ENCODE results near the gene EPHB1. TPM values are rescaled to one million over a fixed set of nuclear protein-coding genes. Genes with fewer than 3 reads are reported as not detected.

EPHB1 gene
- total and polyA plus RNA-seq, 4 donors = 0.23 to 1.7 (median 0.52) TPM

DNA sequence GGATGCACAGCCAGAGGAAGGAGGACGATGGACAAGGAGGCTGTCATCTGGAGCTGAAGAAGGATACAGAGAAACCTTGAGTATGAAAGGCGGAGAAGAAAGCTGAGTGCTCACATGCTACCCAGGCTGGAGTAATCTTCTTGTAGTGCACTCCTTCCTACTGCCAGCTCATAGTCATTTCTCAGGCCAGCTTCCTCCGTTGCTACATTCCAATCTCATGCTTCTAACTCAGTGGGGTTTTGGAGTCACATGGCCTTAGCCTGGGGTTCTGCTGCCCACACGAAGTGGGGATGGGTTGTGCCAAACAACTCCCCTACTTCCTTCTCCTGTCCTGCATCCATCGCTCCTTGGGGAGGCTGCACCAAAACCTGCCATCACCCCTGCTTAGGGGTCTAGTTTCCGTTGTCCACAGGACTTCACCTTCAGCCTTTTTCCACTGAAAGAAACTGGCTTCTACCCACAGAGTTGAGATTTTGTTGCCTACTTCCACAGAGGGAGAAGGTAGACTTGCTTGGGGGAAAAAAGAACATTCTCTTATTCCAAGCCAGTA, 239.9 kb downstream of the EPHB1 start:
- WGBS = 74% methylated on average over 6 of the region's 6 CpGs
- Histone ChIP-seq H3K9me3 (ENCODE audit: control insufficient read depth in 4 of 4, low read length in 3 of 4) (no peaks in the 10 kb centered on the region), H3K4me1 (ENCODE audit: control insufficient read depth in 4 of 4, insufficient read depth in 4 of 4, low read length in 3 of 4) (no peaks in the 10 kb centered on the region), H3K9ac (ENCODE audit: low read depth in 1 of 2, low read length in 2 of 2) (no peak overlapping the region), H3K27ac (ENCODE audit: low read depth in 1 of 2, low read length in 2 of 2) (no peak overlapping the region), H3K36me3 (ENCODE audit: control insufficient read depth in 4 of 4, insufficient read depth in 3 of 4, low read depth in 1 of 4, low read length in 3 of 4) (no peaks in the 10 kb centered on the region), H3K27me3 (ENCODE audit: control insufficient read depth in 4 of 4, insufficient read depth in 4 of 4, low read length in 3 of 4) (no peaks in the 10 kb centered on the region), H3K4me3 (ENCODE audit: low read depth in 1 of 3, low read length in 3 of 3) (no peak overlapping the region)
- TF ChIP-seq TAF1 (conservative IDR thresholded peaks at IDR 0.05) (no peak), FOXA2 (IDR thresholded peaks at IDR 0.05) (no peak), HNF4G (IDR thresholded peaks at IDR 0.05) (no peak), GABPA (IDR thresholded peaks at IDR 0.05 in 1 of 2, conservative IDR thresholded peaks at IDR 0.05 in 1 of 2) (no peak), SP1 (IDR thresholded peaks at IDR 0.05) (no peak), YY1 (IDR thresholded peaks at IDR 0.05) (no peak), HNF4A (conservative IDR thresholded peaks at IDR 0.05) (no peak), EGR1 (IDR thresholded peaks at IDR 0.05; ENCODE audit: low read depth in 2 of 2) (no peak), NR2F2 (IDR thresholded peaks at IDR 0.05) (no peak), FOXA1 (IDR thresholded peaks at IDR 0.05) (no peak), RAD21 (IDR thresholded peaks at IDR 0.05) (no peak), RXRA (IDR thresholded peaks at IDR 0.05) (no peak), JUND (IDR thresholded peaks at IDR 0.05) (no peak)
- TF ChIP-seq, protein P1, sequence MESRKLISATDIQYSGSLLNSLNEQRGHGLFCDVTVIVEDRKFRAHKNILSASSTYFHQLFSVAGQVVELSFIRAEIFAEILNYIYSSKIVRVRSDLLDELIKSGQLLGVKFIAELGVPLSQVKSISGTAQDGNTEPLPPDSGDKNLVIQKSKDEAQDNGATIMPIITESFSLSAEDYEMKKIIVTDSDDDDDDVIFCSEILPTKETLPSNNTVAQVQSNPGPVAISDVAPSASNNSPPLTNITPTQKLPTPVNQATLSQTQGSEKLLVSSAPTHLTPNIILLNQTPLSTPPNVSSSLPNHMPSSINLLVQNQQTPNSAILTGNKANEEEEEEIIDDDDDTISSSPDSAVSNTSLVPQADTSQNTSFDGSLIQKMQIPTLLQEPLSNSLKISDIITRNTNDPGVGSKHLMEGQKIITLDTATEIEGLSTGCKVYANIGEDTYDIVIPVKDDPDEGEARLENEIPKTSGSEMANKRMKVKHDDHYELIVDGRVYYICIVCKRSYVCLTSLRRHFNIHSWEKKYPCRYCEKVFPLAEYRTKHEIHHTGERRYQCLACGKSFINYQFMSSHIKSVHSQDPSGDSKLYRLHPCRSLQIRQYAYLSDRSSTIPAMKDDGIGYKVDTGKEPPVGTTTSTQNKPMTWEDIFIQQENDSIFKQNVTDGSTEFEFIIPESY (IDR thresholded peaks at IDR 0.05) = no peak
- TF ChIP-seq, protein P2, sequence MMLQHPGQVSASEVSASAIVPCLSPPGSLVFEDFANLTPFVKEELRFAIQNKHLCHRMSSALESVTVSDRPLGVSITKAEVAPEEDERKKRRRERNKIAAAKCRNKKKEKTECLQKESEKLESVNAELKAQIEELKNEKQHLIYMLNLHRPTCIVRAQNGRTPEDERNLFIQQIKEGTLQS (IDR thresholded peaks at IDR 0.05) = no peak
- TF ChIP-seq, protein P3, sequence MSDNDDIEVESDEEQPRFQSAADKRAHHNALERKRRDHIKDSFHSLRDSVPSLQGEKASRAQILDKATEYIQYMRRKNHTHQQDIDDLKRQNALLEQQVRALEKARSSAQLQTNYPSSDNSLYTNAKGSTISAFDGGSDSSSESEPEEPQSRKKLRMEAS (IDR thresholded peaks at IDR 0.05) = no peak
- TF ChIP-seq, protein P4, sequence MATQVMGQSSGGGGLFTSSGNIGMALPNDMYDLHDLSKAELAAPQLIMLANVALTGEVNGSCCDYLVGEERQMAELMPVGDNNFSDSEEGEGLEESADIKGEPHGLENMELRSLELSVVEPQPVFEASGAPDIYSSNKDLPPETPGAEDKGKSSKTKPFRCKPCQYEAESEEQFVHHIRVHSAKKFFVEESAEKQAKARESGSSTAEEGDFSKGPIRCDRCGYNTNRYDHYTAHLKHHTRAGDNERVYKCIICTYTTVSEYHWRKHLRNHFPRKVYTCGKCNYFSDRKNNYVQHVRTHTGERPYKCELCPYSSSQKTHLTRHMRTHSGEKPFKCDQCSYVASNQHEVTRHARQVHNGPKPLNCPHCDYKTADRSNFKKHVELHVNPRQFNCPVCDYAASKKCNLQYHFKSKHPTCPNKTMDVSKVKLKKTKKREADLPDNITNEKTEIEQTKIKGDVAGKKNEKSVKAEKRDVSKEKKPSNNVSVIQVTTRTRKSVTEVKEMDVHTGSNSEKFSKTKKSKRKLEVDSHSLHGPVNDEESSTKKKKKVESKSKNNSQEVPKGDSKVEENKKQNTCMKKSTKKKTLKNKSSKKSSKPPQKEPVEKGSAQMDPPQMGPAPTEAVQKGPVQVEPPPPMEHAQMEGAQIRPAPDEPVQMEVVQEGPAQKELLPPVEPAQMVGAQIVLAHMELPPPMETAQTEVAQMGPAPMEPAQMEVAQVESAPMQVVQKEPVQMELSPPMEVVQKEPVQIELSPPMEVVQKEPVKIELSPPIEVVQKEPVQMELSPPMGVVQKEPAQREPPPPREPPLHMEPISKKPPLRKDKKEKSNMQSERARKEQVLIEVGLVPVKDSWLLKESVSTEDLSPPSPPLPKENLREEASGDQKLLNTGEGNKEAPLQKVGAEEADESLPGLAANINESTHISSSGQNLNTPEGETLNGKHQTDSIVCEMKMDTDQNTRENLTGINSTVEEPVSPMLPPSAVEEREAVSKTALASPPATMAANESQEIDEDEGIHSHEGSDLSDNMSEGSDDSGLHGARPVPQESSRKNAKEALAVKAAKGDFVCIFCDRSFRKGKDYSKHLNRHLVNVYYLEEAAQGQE (IDR thresholded peaks at IDR 0.05) = no peak
- TF ChIP-seq, protein P5, sequence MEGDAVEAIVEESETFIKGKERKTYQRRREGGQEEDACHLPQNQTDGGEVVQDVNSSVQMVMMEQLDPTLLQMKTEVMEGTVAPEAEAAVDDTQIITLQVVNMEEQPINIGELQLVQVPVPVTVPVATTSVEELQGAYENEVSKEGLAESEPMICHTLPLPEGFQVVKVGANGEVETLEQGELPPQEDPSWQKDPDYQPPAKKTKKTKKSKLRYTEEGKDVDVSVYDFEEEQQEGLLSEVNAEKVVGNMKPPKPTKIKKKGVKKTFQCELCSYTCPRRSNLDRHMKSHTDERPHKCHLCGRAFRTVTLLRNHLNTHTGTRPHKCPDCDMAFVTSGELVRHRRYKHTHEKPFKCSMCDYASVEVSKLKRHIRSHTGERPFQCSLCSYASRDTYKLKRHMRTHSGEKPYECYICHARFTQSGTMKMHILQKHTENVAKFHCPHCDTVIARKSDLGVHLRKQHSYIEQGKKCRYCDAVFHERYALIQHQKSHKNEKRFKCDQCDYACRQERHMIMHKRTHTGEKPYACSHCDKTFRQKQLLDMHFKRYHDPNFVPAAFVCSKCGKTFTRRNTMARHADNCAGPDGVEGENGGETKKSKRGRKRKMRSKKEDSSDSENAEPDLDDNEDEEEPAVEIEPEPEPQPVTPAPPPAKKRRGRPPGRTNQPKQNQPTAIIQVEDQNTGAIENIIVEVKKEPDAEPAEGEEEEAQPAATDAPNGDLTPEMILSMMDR (IDR thresholded peaks at IDR 0.05; ENCODE audit: low read depth, low read length, missing input control) = no peak
- no peak for DNase-seq (ENCODE audit: low spot score)
